GM23338 (cell line): ENCODE data around the gene RBM14. TPM values are rescaled to one million over a fixed set of nuclear protein-coding genes. Genes with fewer than 3 reads are reported as not detected.

ENCODE experiments used
- ATAC-seq: fragments of 200-7000 bp; cut with Tn5 transposase; 3 replicates; pipeline ENCODE4 v1.9.1; 2020
- DNase-seq: peaks from one replicate; pipeline ENCODE4 v3.0.0-alpha.2; 2015; ENCODE audit warnings: low spot score
- H2AFZ ChIP-seq: fragments of 200-600 bp; sonication (generic); 2 replicates; pipeline ENCODE4 v1.8.0; 2016; ENCODE audit warnings: antibody characterized with exemption, mild to moderate bottlenecking, moderate library complexity
- H3F3A ChIP-seq: fragments of 200-600 bp; sonication (generic); replicated peaks from 2 replicates; pipeline ENCODE4 v1.8.0; 2017; ENCODE audit warnings: antibody characterized with exemption, mixed run types, low read depth
- H3K27ac ChIP-seq: fragments of 200-600 bp; sonication (generic); 2 replicates; pipeline ENCODE4 v1.6.1; 2016; ENCODE audit warnings: low read depth
- H3K27me3 ChIP-seq: fragments of 200-600 bp; sonication (generic); 2 replicates; pipeline ENCODE4 v1.8.0; 2016; ENCODE audit warnings: mild to moderate bottlenecking, mixed run types, moderate library complexity; ENCODE audit not compliant: insufficient read depth
- H3K36me3 ChIP-seq: fragments of 200-600 bp; sonication (generic); 2 replicates; pipeline ENCODE4 v1.8.0; 2016; ENCODE audit warnings: mild to moderate bottlenecking; ENCODE audit not compliant: insufficient read depth
- H3K4me1 ChIP-seq: fragments of 200-600 bp; sonication (generic); 2 replicates; pipeline ENCODE4 v1.8.0; 2016; ENCODE audit warnings: mild to moderate bottlenecking, moderate library complexity; ENCODE audit not compliant: insufficient read depth
- H3K4me2 ChIP-seq: fragments of 200-600 bp; sonication (generic); 2 replicates; pipeline ENCODE4 v1.7.1; 2017; ENCODE audit warnings: mixed run types
- H3K4me3 ChIP-seq: fragments of 200-600 bp; sonication (generic); 2 replicates; pipeline ENCODE4 v1.6.1; 2016; ENCODE audit warnings: mixed run types
- H3K79me2 ChIP-seq: fragments of 200-600 bp; sonication (generic); replicated peaks from 2 replicates; pipeline ENCODE4 v1.8.0; 2017; ENCODE audit warnings: mild to moderate bottlenecking; ENCODE audit not compliant: insufficient read depth
- H3K9me2 ChIP-seq: fragments of 200-600 bp; sonication (generic); 2 replicates; pipeline ENCODE4 v1.8.0; 2017; ENCODE audit not compliant: insufficient read depth
- H4K20me1 ChIP-seq: fragments of 200-600 bp; sonication (generic); replicated peaks from 2 replicates; pipeline ENCODE4 v1.8.0; 2017; ENCODE audit warnings: mild to moderate bottlenecking; ENCODE audit not compliant: insufficient read depth
- H3K27ac Mint-ChIP-seq: 2 replicates; pipeline ENCODE4 v1.8.0; 2020; ENCODE audit warnings: inconsistent platforms, mild to moderate bottlenecking, moderate library complexity, mixed read lengths
- H3K27me3 Mint-ChIP-seq: 3 replicates; pipeline ENCODE4 v1.8.0; 2022; ENCODE audit warnings: low read depth, mild to moderate bottlenecking, moderate library complexity, mixed read lengths, inconsistent platforms; ENCODE audit not compliant: insufficient read depth, poor library complexity
- H3K36me3 Mint-ChIP-seq: 3 replicates; pipeline ENCODE4 v1.8.0; 2021; ENCODE audit warnings: low read depth, mild to moderate bottlenecking, inconsistent platforms, moderate library complexity, mixed read lengths
- H3K4me1 Mint-ChIP-seq: 3 replicates; pipeline ENCODE4 v1.8.0; 2020; ENCODE audit warnings: mild to moderate bottlenecking, inconsistent platforms, mixed read lengths
- H3K4me3 Mint-ChIP-seq: 3 replicates; pipeline ENCODE4 v1.8.0; 2021; ENCODE audit warnings: moderate library complexity, mild to moderate bottlenecking, inconsistent platforms, mixed read lengths
- H3K9me3 Mint-ChIP-seq: 3 replicates; pipeline ENCODE4 v1.8.0; 2020; ENCODE audit warnings: moderate library complexity, mild to moderate bottlenecking, inconsistent platforms, mixed read lengths
- CTCF ChIP-seq, 2 experiments: fragments of 200-600 bp in 1 of 2; sonication (generic) in 1 of 2; conservative IDR thresholded peaks; 2 replicates each; pipeline versions ENCODE4 v1.5.1 to v1.6.1; 2016 to 2017; ENCODE audit warnings: antibody characterized with exemption in 2 of 2, low read depth in 2 of 2, mild to moderate bottlenecking in 2 of 2, moderate library complexity in 1 of 2
- EZH2phosphoT487 ChIP-seq: fragments of 200-600 bp; sonication (generic); IDR thresholded peaks from one replicate; pipeline ENCODE4 v1.8.1; 2018; ENCODE audit warnings: antibody characterized with exemption; ENCODE audit not compliant: unreplicated experiment
- JUNB ChIP-seq: IDR thresholded peaks from one replicate; pipeline ENCODE4 v1.6.1; 2016; ENCODE audit warnings: antibody characterized with exemption; ENCODE audit not compliant: unreplicated experiment
- NANOG ChIP-seq: IDR thresholded peaks from 2 replicates; pipeline ENCODE4 v1.6.1; 2016; ENCODE audit warnings: antibody characterized with exemption, borderline replicate concordance
- POLR2AphosphoS5 ChIP-seq: IDR thresholded peaks from 2 replicates; pipeline ENCODE4 v1.6.1; 2016; ENCODE audit warnings: antibody characterized with exemption, low read depth
- STAT1 ChIP-seq: IDR thresholded peaks from one replicate; pipeline ENCODE4 v1.6.1; 2016; ENCODE audit warnings: antibody characterized with exemption; ENCODE audit not compliant: unreplicated experiment
- ZNF114 ChIP-seq: fragments of 250-450 bp; sonication (Bioruptor Pico); IDR thresholded peaks from 2 replicates; pipeline ENCODE4 v1.5.0; 2020; ENCODE audit warnings: mild to moderate bottlenecking, moderate library complexity
- ZNF462 ChIP-seq: fragments of 250-450 bp; sonication (Bioruptor Pico); IDR thresholded peaks from 2 replicates; pipeline ENCODE4 v1.5.0; 2020; ENCODE audit warnings: mild to moderate bottlenecking, moderate library complexity
- polyA plus RNA-seq: library from polyadenylated mRNA; unstranded; fragments of >200 nt; fragmentation: Nextera tagmentation; extraction: Ambion mirVana; gene quantifications from 2 replicates; pipeline ENCODE4 v1.2.1, GENCODE V29; 2016
- total RNA-seq: library from RNA; depleted of rRNA; stranded (reverse); fragments of >200 nt; shearing (Covaris generic); gene quantifications from 2 replicates; pipeline ENCODE4 v1.2.3, GENCODE V29; 2014

Gene RBM14
- total and polyA plus RNA-seq, 2 experiments from 2014 or later = 45.4 to 83.5 TPM

- H3K4me3 Mint-ChIP-seq = peak within 1 kb of the TSS; percentile 58
- no peak within 1 kb of the TSS for H3K27ac Mint-ChIP-seq
- Histone ChIP-seq H3K4me1 (peaks cover 23% of the 10 kb centered on the region), H3F3A (peaks cover 11% of the 10 kb centered on the region; the same call in 1 of the 2 replicates), H3K4me2 (peak within 1 kb of the TSS; percentile 78), H3K9me2 (no peaks in the 10 kb centered on the region), H3K79me2 (no peaks in the 10 kb centered on the region), H3K4me3 (peak within 1 kb of the TSS; percentile 57), H3K36me3 (no peaks in the 10 kb centered on the region), H2AFZ (peak within 1 kb of the TSS; percentile 91), H3K27ac (peak within 1 kb of the TSS; percentile 92), H4K20me1 (no peaks in the 10 kb centered on the region), H3K27me3 (peaks cover 6% of the 10 kb centered on the region; the same call in 1 of the 2 replicates)
- TF ChIP-seq POLR2AphosphoS5 (peak; percentile 73), ZNF462 (CRISPR knock-in tag) (no peak)
- ATAC-seq (peak; percentile 65), DNase-seq (peak; percentile 93)
- peaks cover 16% of the 10 kb centered on the region; the same call in 2 of the 3 replicates for H3K9me3 Mint-ChIP-seq
- peaks cover 7% of the 10 kb centered on the region for H3K36me3 Mint-ChIP-seq
- peaks cover 22% of the 10 kb centered on the region for H3K27me3 Mint-ChIP-seq
- H3K4me1 Mint-ChIP-seq = peaks cover 21% of the 10 kb centered on the region
Measured at GRCh38 chr11:66568124-66568916, 48.1 kb upstream of the RBM14 start, which contains the start of gene CTSF. TSS of gene CTSF (minus strand) at chr11:66568606. CDS start at chr11:66568486, 120 bp downstream.

- Mint-ChIP-seq H3K4me3 (no peak overlapping the region), H3K4me1 (peaks cover 21% of the 10 kb centered on the region), H3K9me3 (peaks cover 23% of the 10 kb centered on the region), H3K27me3 (peaks cover 23% of the 10 kb centered on the region), H3K36me3 (peaks cover 15% of the 10 kb centered on the region), H3K27ac (no peak overlapping the region)
- Histone ChIP-seq H3K9me2 (no peaks in the 10 kb centered on the region), H3K4me3 (no peak overlapping the region), H3K79me2 (no peaks in the 10 kb centered on the region), H3K4me1 (peaks cover 23% of the 10 kb centered on the region), H3K4me2 (no peak overlapping the region), H3F3A (peaks cover 11% of the 10 kb centered on the region; the same call in 1 of the 2 replicates), H3K36me3 (no peaks in the 10 kb centered on the region), H2AFZ (peak overlapping the region; percentile 91), H3K27ac (peak overlapping the region; percentile 92), H3K27me3 (peaks cover 6% of the 10 kb centered on the region; the same call in 1 of the 2 replicates), H4K20me1 (no peaks in the 10 kb centered on the region)
- DNase-seq (no peak), ATAC-seq (no peak)
- TF ChIP-seq POLR2AphosphoS5 (no peak), STAT1 (no peak), JUNB (no peak), ZNF114 (CRISPR knock-in tag) (no peak), CTCF (conservative IDR thresholded peaks at IDR 0.05; ENCODE audit: low read depth in 2 of 2) (no peak), NANOG (no peak), EZH2phosphoT487 (no peak)
Measured at GRCh38 chr11:66569076-66569475, 47.4 kb upstream of the RBM14 start.
